Liver (tissue), 9 donors: Measurements from ENCODE around the gene EXOC3L1. TPM values are rescaled to one million over a fixed set of nuclear protein-coding genes. Genes with fewer than 3 reads are reported as not detected.
A peak's percentile ranks its signal among the peaks of the same experiment; 100 is the strongest.

Experiments
- DNase-seq: peaks from one replicate; pipeline ENCODE4 v3.0.0-alpha.2; 2017; ENCODE audit warnings: low spot score
- H3K27ac ChIP-seq, 2 donors: one replicate each; pipeline ENCODE4 v1.7.0; 2013; ENCODE audit warnings: inconsistent platforms in 2 of 2, low read length in 2 of 2, control low read depth in 1 of 2, low read depth in 1 of 2, mild to moderate bottlenecking in 1 of 2
- H3K27me3 ChIP-seq, 4 donors: one replicate each; pipeline versions ENCODE4 v1.6.1 to v1.7.0; 2013; ENCODE audit warnings: low read length in 3 of 4, inconsistent platforms in 1 of 4, mild to moderate bottlenecking in 1 of 4, moderate library complexity in 1 of 4; ENCODE audit not compliant: control insufficient read depth in 4 of 4, insufficient read depth in 4 of 4
- H3K36me3 ChIP-seq, 4 donors: one replicate each; pipeline versions ENCODE4 v1.6.1 to v1.7.0; 2013; ENCODE audit warnings: low read length in 3 of 4, mild to moderate bottlenecking in 3 of 4, low read depth in 1 of 4, moderate library complexity in 1 of 4; ENCODE audit not compliant: control insufficient read depth in 4 of 4, insufficient read depth in 3 of 4
- H3K4me1 ChIP-seq, 4 donors: one replicate each; pipeline versions ENCODE4 v1.6.1 to v1.7.0; 2013; ENCODE audit warnings: low read length in 3 of 4, mild to moderate bottlenecking in 3 of 4, moderate library complexity in 1 of 4; ENCODE audit not compliant: control insufficient read depth in 4 of 4, insufficient read depth in 4 of 4
- H3K4me3 ChIP-seq, 3 donors: one replicate each; pipeline versions ENCODE4 v1.6.1 to v1.7.0; 2013; ENCODE audit warnings: low read length in 3 of 3, control low read depth in 1 of 3, low read depth in 1 of 3, mild to moderate bottlenecking in 1 of 3
- H3K9ac ChIP-seq, 2 donors: one replicate each; pipeline ENCODE4 v1.7.0; 2013; ENCODE audit warnings: low read length in 2 of 2, mild to moderate bottlenecking in 2 of 2, moderate library complexity in 2 of 2, control low read depth in 1 of 2, low read depth in 1 of 2
- H3K9me3 ChIP-seq, 4 donors: one replicate each; pipeline versions ENCODE4 v1.6.1 to v1.7.0; 2013; ENCODE audit warnings: low read length in 3 of 4; ENCODE audit not compliant: control insufficient read depth in 4 of 4
- EGR1 ChIP-seq, 2 donors: IDR thresholded peaks; 2 replicates each; pipeline ENCODE4 v1.6.1; 2016 to 2018; ENCODE audit warnings: antibody characterized with exemption in 2 of 2, low read depth in 2 of 2
- FOXA1 ChIP-seq: IDR thresholded peaks from 2 replicates; pipeline ENCODE4 v1.6.1; 2016; ENCODE audit warnings: antibody characterized with exemption
- GABPA ChIP-seq, 2 donors: IDR thresholded peaks in 1 of 2; conservative IDR thresholded peaks in 1 of 2; 2 replicates each; pipeline ENCODE4 v1.6.1; 2016; ENCODE audit warnings: antibody characterized with exemption in 2 of 2, mild to moderate bottlenecking in 1 of 2, moderate library complexity in 1 of 2
- HNF4A ChIP-seq, 2 donors: conservative IDR thresholded peaks; 2 replicates each; pipeline ENCODE4 v1.6.1; 2016; ENCODE audit warnings: antibody characterized with exemption in 2 of 2, mild to moderate bottlenecking in 2 of 2
- HNF4G ChIP-seq: IDR thresholded peaks from 2 replicates; pipeline ENCODE4 v1.6.1; 2016; ENCODE audit warnings: antibody characterized with exemption
- JUND ChIP-seq, 2 donors: IDR thresholded peaks; 2 replicates each; pipeline ENCODE4 v1.6.1; 2016; ENCODE audit warnings: antibody characterized with exemption in 2 of 2
- NR2F2 ChIP-seq: IDR thresholded peaks from 2 replicates; pipeline ENCODE4 v1.6.1; 2016; ENCODE audit warnings: antibody characterized with exemption
- RAD21 ChIP-seq, 2 donors: IDR thresholded peaks; 2 replicates each; pipeline ENCODE4 v1.6.1; 2016; ENCODE audit warnings: antibody characterized with exemption in 2 of 2, mild to moderate bottlenecking in 2 of 2
- RXRA ChIP-seq, 2 donors: IDR thresholded peaks; 2 replicates each; pipeline ENCODE4 v1.6.1; 2017 to 2018; ENCODE audit warnings: antibody characterized with exemption in 2 of 2, mild to moderate bottlenecking in 1 of 2
- SP1 ChIP-seq: IDR thresholded peaks from 2 replicates; pipeline ENCODE4 v1.6.1; 2018; ENCODE audit warnings: antibody characterized with exemption, mild to moderate bottlenecking
- YY1 ChIP-seq: IDR thresholded peaks from 2 replicates; pipeline ENCODE4 v1.6.1; 2016; ENCODE audit warnings: antibody characterized with exemption, mild to moderate bottlenecking
- WGBS: extraction: QIAGEN DNeasy Blood & Tissue Kit; methylation state at CpG from one replicate; pipeline ENCODE4 v1.1.7; 2013; 5-methylcytosine and 5-hydroxymethylcytosine counted together
- polyA plus RNA-seq, 2 donors: library from polyadenylated mRNA; stranded (reverse) in 1 of 2; unstranded in 1 of 2; fragments of 200-250 nt in 1 of 2; fragments of >200 nt in 1 of 2; fragmentation: Nextera tagmentation in 1 of 2; extraction: Ambion mirVana in 1 of 2; gene quantifications; one replicate each; pipeline versions ENCODE4 v1.2.1 to v1.2.3, GENCODE V29; 2013 to 2015
- total RNA-seq, 2 donors: library from RNA; depleted of rRNA; stranded (reverse); fragments of >200 nt; gene quantifications; one replicate each; pipeline ENCODE4 v1.2.3, GENCODE V29; 2014
- TF ChIP-seq, protein P1 (sequence below): IDR thresholded peaks from 2 replicates; pipeline ENCODE4 v1.6.1; 2016; ENCODE audit warnings: antibody characterized with exemption, mild to moderate bottlenecking
- TF ChIP-seq, protein P2 (sequence below): IDR thresholded peaks from 2 replicates; pipeline ENCODE4 v1.6.1; 2016; ENCODE audit warnings: antibody characterized with exemption
- donor health status: healthy.
- donor health status: healthy.
- donor health status: healthy.
- donor health status: healthy.
- donor health status: healthy.

EXOC3L1 gene
- total and polyA plus RNA-seq, 4 donors, result 1.1 to 3.7 (median 2.8) TPM

DNA sequence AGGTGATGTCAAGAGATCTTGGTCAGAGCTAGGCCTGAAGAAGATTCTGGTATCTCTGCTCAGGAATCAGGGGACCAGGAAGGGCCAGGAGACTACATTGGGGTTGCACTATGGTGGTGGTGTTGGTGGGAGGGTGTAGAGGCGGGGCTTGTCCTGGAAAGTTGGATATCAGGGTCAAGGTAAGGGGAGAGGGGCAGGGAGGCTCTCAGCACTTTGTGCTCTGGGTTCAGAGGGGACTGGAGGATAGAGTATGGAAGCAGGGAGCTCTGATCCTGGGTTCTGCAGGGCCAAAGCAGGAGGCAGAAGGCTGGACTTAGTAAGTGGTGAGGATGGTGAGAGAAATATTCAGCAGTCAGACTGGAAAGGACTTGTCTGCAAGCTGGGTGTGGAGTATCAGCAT is 16.6 kb downstream of the EXOC3L1 start:
- H3K4me1 ChIP-seq, result peaks cover 13 to 33% (median 23%) of the 10 kb centered on the region in 4 donors
- peak overlapping the region in 1 of 2 donors; percentile 60 for H3K9ac ChIP-seq
- no peak overlapping the region for H3K4me3 ChIP-seq
- peak overlapping the region; percentile 66 to 71 for H3K27ac ChIP-seq
- DNase-seq, result no peak
- no peak for TF ChIP-seq HNF4G
- TF ChIP-seq, protein P1, sequence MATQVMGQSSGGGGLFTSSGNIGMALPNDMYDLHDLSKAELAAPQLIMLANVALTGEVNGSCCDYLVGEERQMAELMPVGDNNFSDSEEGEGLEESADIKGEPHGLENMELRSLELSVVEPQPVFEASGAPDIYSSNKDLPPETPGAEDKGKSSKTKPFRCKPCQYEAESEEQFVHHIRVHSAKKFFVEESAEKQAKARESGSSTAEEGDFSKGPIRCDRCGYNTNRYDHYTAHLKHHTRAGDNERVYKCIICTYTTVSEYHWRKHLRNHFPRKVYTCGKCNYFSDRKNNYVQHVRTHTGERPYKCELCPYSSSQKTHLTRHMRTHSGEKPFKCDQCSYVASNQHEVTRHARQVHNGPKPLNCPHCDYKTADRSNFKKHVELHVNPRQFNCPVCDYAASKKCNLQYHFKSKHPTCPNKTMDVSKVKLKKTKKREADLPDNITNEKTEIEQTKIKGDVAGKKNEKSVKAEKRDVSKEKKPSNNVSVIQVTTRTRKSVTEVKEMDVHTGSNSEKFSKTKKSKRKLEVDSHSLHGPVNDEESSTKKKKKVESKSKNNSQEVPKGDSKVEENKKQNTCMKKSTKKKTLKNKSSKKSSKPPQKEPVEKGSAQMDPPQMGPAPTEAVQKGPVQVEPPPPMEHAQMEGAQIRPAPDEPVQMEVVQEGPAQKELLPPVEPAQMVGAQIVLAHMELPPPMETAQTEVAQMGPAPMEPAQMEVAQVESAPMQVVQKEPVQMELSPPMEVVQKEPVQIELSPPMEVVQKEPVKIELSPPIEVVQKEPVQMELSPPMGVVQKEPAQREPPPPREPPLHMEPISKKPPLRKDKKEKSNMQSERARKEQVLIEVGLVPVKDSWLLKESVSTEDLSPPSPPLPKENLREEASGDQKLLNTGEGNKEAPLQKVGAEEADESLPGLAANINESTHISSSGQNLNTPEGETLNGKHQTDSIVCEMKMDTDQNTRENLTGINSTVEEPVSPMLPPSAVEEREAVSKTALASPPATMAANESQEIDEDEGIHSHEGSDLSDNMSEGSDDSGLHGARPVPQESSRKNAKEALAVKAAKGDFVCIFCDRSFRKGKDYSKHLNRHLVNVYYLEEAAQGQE, result no peak
- TF ChIP-seq FOXA1, result no peak
- no peak for TF ChIP-seq SP1
- TF ChIP-seq RXRA (IDR thresholded peaks at IDR 0.05), result no peak
- TF ChIP-seq RAD21 (IDR thresholded peaks at IDR 0.05), result no peak
- TF ChIP-seq, protein P2, sequence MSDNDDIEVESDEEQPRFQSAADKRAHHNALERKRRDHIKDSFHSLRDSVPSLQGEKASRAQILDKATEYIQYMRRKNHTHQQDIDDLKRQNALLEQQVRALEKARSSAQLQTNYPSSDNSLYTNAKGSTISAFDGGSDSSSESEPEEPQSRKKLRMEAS, result no peak
- TF ChIP-seq GABPA (IDR thresholded peaks at IDR 0.05 in 1 of 2, conservative IDR thresholded peaks at IDR 0.05 in 1 of 2), result no peak
- TF ChIP-seq EGR1 (IDR thresholded peaks at IDR 0.05; ENCODE audit: low read depth in 2 of 2), result no peak
- TF ChIP-seq NR2F2, result no peak
- TF ChIP-seq YY1, result no peak
- no peak for TF ChIP-seq HNF4A (conservative IDR thresholded peaks at IDR 0.05)
- no peak for TF ChIP-seq JUND (IDR thresholded peaks at IDR 0.05)
- H3K27me3 ChIP-seq, result no peaks in the 10 kb centered on the region
- H3K36me3 ChIP-seq, result no peaks in the 10 kb centered on the region
- H3K9me3 ChIP-seq, result no peaks in the 10 kb centered on the region
- WGBS, result 89% methylated on average over 1 of the region's 1 CpG

DNA sequence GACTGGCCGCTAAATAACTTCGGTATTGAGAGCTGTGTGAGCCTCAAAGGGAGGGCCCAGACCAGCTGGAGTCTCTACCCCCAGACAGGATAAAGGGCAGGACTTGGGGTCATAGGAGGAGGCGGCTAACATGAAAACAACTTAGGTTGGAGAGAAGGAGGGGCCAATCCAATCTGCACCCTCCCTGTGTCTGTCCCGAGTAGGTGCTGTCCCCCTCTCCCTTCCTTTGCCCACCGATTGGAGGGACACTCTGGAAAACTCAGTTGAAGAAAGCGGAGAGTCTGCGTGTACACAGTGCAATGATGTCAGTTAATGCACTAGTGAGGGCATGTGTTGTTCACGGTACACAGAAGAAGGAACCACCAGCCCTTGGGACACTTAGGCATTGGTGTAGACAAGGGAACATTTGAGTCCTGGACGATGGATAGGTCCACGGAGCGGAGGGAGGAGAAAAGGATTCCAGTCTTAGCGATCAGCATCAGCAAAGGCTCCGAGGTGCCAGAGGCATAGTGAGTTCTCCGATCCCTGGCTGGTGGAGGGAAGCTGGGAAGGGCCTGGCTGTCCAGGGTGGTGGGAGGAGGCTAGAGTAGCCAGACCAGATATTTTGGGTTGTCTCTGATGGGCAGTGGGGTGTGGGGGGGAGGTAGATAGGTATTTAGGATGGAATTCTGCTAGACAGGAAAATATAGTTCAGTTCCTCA is 18.8 kb downstream of the EXOC3L1 start:
- Histone ChIP-seq H3K4me1 (peaks cover 11 to 26% (median 19%) of the 10 kb centered on the region in 4 donors), H3K36me3 (peaks cover 0 to 2% (median 0%) of the 10 kb centered on the region in 4 donors), H3K4me3 (peak overlapping the region in 1 of 3 donors; percentile 60), H3K9ac (peak overlapping the region; percentile 13 to 65), H3K27me3 (no peaks in the 10 kb centered on the region), H3K9me3 (no peaks in the 10 kb centered on the region), H3K27ac (peak overlapping the region in 1 of 2 donors; percentile 60)
- WGBS, result 67% methylated on average over 14 of the region's 14 CpGs
- no peak for DNase-seq
- TF ChIP-seq NR2F2 (peak; percentile 26), FOXA1 (no peak)
